Measurements from ENCODE around the gene LRRC27. TPM values are rescaled to one million over a fixed set of nuclear protein-coding genes. Genes with fewer than 3 reads are reported as not detected.

LRRC27 gene
- total RNA-seq, 4 donors from 2014 or later, result 3.1 to 5.8 (median 4.4) TPM

DNA sequence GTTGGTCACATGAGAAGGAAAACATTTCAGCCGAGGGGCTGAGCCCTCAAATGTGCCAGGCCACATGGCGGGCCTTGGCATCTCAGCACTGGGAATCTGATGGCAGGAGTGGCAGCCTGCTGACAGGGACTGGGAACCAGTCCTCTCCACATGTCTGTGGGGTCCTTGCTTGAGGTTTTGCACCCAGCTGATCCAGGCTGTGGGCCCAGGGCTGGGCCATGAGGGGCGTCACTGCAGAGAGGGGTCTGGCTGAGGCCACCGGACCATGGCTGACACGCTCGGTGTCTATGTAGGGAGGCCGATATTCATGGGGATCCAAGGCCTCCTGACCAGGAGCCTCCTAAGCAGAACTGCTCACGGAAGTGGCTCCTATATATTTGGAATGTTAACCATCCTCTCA lies 34.0 kb downstream of the LRRC27 start:
- peaks cover 0 to 4% (median 0%) of the 10 kb centered on the region in 3 donors for H3K9me3 ChIP-seq
- H3K27me3 ChIP-seq, result no peaks in the 10 kb centered on the region
- no peak for TF ChIP-seq EP300 (IDR thresholded peaks at IDR 0.05)
- TF ChIP-seq POLR2A (IDR thresholded peaks at IDR 0.05), result no peak
- no peak overlapping the region for H3K4me3 ChIP-seq
- peaks cover 0 to 66% of the 10 kb centered on the region in 2 donors for H3K36me3 ChIP-seq
- H3K4me1 ChIP-seq, result no peaks in the 10 kb centered on the region
- 100% methylated on average over 1 of the region's 8 CpGs; no CpG with 5 or more reads in 1 of the 2 donors for WGBS, 2 donors (ENCODE audit: low coverage in 1 of 2)
- ATAC-seq, result no peak
- no peak overlapping the region for H3K27ac ChIP-seq

DNA sequence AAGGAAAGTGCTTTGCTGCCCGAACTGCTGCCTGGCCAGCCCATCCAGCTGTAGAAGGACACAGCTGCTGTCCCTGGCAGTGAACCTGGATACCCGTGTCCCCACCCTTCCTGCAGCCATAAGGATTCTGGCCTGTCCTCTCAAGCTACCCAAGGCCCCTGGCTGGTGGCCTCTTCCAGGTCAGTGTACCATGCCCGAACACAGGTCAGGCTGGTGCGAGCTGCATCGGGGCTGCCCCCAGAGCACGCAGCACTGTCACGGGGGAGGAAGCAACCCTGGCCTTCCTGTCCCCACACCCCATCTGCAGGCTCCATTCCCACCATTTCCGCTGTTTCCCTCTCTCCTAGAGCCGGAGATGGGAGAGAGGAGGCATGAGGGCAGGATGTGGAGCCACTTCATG lies 34.5 kb downstream of the LRRC27 start:
- no peak for TF ChIP-seq EP300 (IDR thresholded peaks at IDR 0.05)
- TF ChIP-seq, protein P1, sequence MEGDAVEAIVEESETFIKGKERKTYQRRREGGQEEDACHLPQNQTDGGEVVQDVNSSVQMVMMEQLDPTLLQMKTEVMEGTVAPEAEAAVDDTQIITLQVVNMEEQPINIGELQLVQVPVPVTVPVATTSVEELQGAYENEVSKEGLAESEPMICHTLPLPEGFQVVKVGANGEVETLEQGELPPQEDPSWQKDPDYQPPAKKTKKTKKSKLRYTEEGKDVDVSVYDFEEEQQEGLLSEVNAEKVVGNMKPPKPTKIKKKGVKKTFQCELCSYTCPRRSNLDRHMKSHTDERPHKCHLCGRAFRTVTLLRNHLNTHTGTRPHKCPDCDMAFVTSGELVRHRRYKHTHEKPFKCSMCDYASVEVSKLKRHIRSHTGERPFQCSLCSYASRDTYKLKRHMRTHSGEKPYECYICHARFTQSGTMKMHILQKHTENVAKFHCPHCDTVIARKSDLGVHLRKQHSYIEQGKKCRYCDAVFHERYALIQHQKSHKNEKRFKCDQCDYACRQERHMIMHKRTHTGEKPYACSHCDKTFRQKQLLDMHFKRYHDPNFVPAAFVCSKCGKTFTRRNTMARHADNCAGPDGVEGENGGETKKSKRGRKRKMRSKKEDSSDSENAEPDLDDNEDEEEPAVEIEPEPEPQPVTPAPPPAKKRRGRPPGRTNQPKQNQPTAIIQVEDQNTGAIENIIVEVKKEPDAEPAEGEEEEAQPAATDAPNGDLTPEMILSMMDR (IDR thresholded peaks at IDR 0.05), result no peak
- no peak for TF ChIP-seq POLR2A (IDR thresholded peaks at IDR 0.05)
- no peak for TF ChIP-seq POLR2AphosphoS5 (IDR thresholded peaks at IDR 0.05)
- Histone ChIP-seq H3K27me3 (no peaks in the 10 kb centered on the region), H3K4me3 (no peak overlapping the region), H3K4me1 (no peaks in the 10 kb centered on the region), H3K36me3 (peaks cover 0 to 61% of the 10 kb centered on the region in 2 donors), H3K27ac (no peak overlapping the region), H3K9me3 (peaks cover 0 to 4% (median 0%) of the 10 kb centered on the region in 3 donors)
- ATAC-seq, result no peak
- 67% methylated on average over 2 of the region's 9 CpGs; no CpG with 5 or more reads in 1 of the 2 donors for WGBS, 2 donors (ENCODE audit: low coverage in 1 of 2)

DNA sequence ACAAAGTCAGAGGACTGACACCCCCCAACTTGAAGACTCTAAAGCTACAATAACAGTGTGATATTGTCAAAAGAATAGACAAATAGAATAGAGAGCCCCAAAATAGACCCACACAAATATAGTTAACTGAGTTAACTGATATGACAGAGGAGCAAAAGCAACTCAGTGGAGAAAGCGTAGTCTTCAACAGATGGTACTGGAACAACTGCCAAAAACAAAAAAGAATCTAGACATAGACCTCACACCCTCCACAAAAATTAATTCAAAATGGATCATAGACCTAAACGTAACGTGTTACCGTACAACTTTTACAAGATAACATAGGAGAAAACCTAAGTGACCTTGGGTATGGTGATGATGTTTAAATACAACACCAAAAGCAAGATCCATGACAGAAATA lies 36.4 kb downstream of the LRRC27 start:
- Histone ChIP-seq H3K4me3 (no peak overlapping the region), H3K27ac (no peak overlapping the region), H3K36me3 (peaks cover 0 to 49% of the 10 kb centered on the region in 2 donors), H3K27me3 (no peaks in the 10 kb centered on the region), H3K9me3 (peaks cover 0 to 4% (median 0%) of the 10 kb centered on the region in 3 donors), H3K4me1 (no peaks in the 10 kb centered on the region)
- WGBS, 2 donors (ENCODE audit: low coverage in 1 of 2), result 95 to 98% methylated on average over 3 to 4 of the region's 4 CpGs
- TF ChIP-seq, protein P1 (IDR thresholded peaks at IDR 0.05), result no peak
- no peak for TF ChIP-seq POLR2A (IDR thresholded peaks at IDR 0.05)
- TF ChIP-seq EP300 (IDR thresholded peaks at IDR 0.05), result no peak
- no peak for TF ChIP-seq POLR2AphosphoS5 (IDR thresholded peaks at IDR 0.05)
- no peak for ATAC-seq

DNA sequence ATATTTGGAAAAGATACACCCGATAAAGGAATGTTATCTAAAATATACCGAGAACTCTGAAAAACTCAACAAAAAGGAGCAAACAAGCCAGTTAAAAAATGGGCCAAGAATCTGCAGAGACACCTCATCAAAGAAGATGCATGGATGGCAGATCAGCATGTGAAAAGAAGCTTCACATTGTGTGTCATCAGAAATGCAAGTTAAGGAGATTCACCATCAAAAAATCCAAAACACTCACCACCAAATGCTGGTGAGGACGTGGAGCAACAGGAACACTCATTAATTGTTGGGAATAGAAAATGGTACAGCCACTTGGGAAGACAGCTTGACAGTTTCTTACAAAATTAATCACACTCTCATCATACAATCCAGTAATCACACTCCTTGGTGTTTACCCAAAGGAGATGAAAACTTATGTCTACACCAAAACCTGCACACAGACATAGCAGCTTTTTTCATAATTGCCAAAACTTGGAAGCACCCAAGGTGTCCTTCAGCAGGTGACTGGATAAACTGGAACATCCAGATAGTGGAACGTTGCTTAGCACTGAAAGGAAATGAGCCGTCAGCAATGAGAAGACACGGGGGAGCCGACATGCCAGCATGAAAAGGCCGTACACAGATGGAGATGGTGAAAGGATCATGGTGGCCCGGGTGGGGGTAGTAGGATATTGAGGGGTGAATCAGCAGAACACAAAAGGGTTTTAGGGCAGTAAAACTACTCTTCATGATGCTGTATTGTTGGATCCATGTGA lies 37.1 kb downstream of the LRRC27 start:
- no peaks in the 10 kb centered on the region for H3K4me1 ChIP-seq
- no peak for TF ChIP-seq EP300 (IDR thresholded peaks at IDR 0.05)
- TF ChIP-seq POLR2AphosphoS5 (IDR thresholded peaks at IDR 0.05), result no peak
- TF ChIP-seq, protein P1 (IDR thresholded peaks at IDR 0.05), result no peak
- no peak for TF ChIP-seq POLR2A (IDR thresholded peaks at IDR 0.05)
- 83 to 90% methylated on average over 3 to 9 of the region's 9 CpGs for WGBS, 2 donors (ENCODE audit: low coverage in 1 of 2)
- no peak overlapping the region for H3K4me3 ChIP-seq
- H3K9me3 ChIP-seq, result peaks cover 0 to 4% (median 0%) of the 10 kb centered on the region in 3 donors
- no peaks in the 10 kb centered on the region for H3K27me3 ChIP-seq
- H3K27ac ChIP-seq, result no peak overlapping the region
- H3K36me3 ChIP-seq, result peaks cover 0 to 42% of the 10 kb centered on the region in 2 donors
- no peak for ATAC-seq

DNA sequence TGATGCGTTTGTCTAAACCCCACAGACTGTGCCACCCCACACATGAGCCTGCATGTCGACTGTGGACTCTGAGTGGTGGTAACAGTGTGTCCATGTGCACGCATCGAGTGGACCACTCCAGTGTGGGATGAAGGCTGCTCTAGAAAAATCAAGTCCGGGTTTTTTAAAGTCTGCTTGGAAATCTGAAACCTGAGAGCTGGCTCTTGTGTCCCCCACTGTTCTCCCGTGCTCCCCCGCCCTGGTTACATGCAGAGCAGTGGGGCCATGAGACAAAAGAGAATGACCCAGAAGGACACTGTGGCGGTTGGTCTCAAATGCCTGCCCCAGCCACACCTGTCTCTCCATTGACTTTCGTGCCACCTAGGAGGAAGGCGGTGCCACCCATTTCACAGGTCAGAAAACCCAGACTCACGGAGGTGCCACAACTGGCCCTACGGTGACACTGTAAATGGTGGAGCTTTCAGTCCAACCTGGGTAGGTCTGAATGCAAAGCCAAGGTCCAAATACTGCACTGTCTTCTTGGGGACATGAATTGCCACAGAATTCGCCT lies 37.7 kb downstream of the LRRC27 start:
- ATAC-seq, result no peak
- Histone ChIP-seq H3K4me3 (no peak overlapping the region), H3K27me3 (no peaks in the 10 kb centered on the region), H3K9me3 (peaks cover 0 to 4% (median 0%) of the 10 kb centered on the region in 3 donors), H3K36me3 (peaks cover 0 to 38% of the 10 kb centered on the region in 2 donors), H3K4me1 (no peaks in the 10 kb centered on the region), H3K27ac (no peak overlapping the region)
- 77 to 81% methylated on average over 5 to 7 of the region's 13 CpGs for WGBS, 2 donors (ENCODE audit: low coverage in 1 of 2)
- TF ChIP-seq, protein P1 (IDR thresholded peaks at IDR 0.05), result no peak
- TF ChIP-seq POLR2A (IDR thresholded peaks at IDR 0.05) (no peak), EP300 (IDR thresholded peaks at IDR 0.05) (no peak), POLR2AphosphoS5 (IDR thresholded peaks at IDR 0.05) (no peak)
